CD14-positive monocyte (primary cell): ENCODE data around the gene IQSEC3. TPM values are rescaled to one million over a fixed set of nuclear protein-coding genes. Genes with fewer than 3 reads are reported as not detected.

Experiments
- DNase-seq, 3 donors: peaks; one replicate each; pipeline ENCODE4 v3.0.0-alpha.2; 2011 to 2022
- H2AFZ ChIP-seq: 2 replicates; pipeline ENCODE4 v1.6.0; 2012; ENCODE audit warnings: mild to moderate bottlenecking, low read depth, low read length, inconsistent platforms; ENCODE audit not compliant: insufficient read depth, poor library complexity, severe bottlenecking
- H3K27ac ChIP-seq, 2 donors: 1 replicate in 1 of 2; 2 replicates in 1 of 2; pipeline ENCODE4 v1.5.1; 2012 to 2013; ENCODE audit warnings: low read length in 2 of 2, control low read depth in 1 of 2, inconsistent platforms in 1 of 2, low read depth in 1 of 2, mild to moderate bottlenecking in 1 of 2
- H3K27me3 ChIP-seq, 2 donors: one replicate each; pipeline versions ENCODE4 v1.6.0 to v1.6.1; 2011 to 2013; ENCODE audit warnings: low read length in 2 of 2; ENCODE audit not compliant: control insufficient read depth in 2 of 2, insufficient read depth in 2 of 2
- H3K36me3 ChIP-seq, 2 donors: replicated peaks in 1 of 2; 1 replicate in 1 of 2; 2 replicates in 1 of 2; pipeline versions ENCODE4 v1.5.1 to v1.6.1; 2012 to 2013; ENCODE audit warnings: low read length in 2 of 2, control low read depth in 1 of 2, inconsistent platforms in 1 of 2, mild to moderate bottlenecking in 1 of 2; ENCODE audit not compliant: insufficient read depth in 2 of 2, control insufficient read depth in 1 of 2
- H3K4me1 ChIP-seq, 2 donors: 1 replicate in 1 of 2; 2 replicates in 1 of 2; pipeline versions ENCODE4 v1.5.1 to v1.6.1; 2012 to 2013; ENCODE audit warnings: low read length in 2 of 2, control low read depth in 1 of 2, inconsistent platforms in 1 of 2, mild to moderate bottlenecking in 1 of 2, moderate library complexity in 1 of 2; ENCODE audit not compliant: insufficient read depth in 2 of 2, control insufficient read depth in 1 of 2
- H3K4me2 ChIP-seq: replicated peaks from 2 replicates; pipeline ENCODE3; 2012; ENCODE audit warnings: low read length, moderate library complexity, mild to moderate bottlenecking; ENCODE audit not compliant: poor library complexity, severe bottlenecking; ENCODE audit errors: extremely low read depth
- H3K4me3 ChIP-seq, 3 experiments: fragments of 200-600 bp in 1 of 3; sonication (generic) in 1 of 3; replicated peaks in 1 of 3; 1 replicate in 2 of 3; 2 replicates in 1 of 3; pipeline ENCODE4 v1.5.1; 2011 to 2013; ENCODE audit warnings: low read length in 3 of 3, mild to moderate bottlenecking in 3 of 3, control low read depth in 2 of 3, low read depth in 2 of 3, inconsistent platforms in 1 of 3, moderate library complexity in 1 of 3
- H3K79me2 ChIP-seq: 2 replicates; pipeline ENCODE4 v1.6.0; 2012; ENCODE audit warnings: mild to moderate bottlenecking, control low read depth, inconsistent platforms, low read length, moderate library complexity; ENCODE audit not compliant: insufficient read depth
- H3K9ac ChIP-seq: 2 replicates; pipeline ENCODE4 v1.6.0; 2017; ENCODE audit warnings: low read length, mild to moderate bottlenecking; ENCODE audit not compliant: insufficient read depth, poor library complexity, severe bottlenecking
- H3K9me3 ChIP-seq, 2 donors: replicated peaks in 1 of 2; 1 replicate in 1 of 2; 2 replicates in 1 of 2; pipeline versions ENCODE4 v1.5.1 to v1.6.1; 2012 to 2013; ENCODE audit warnings: low read length in 2 of 2, control low read depth in 1 of 2; ENCODE audit not compliant: control insufficient read depth in 1 of 2, insufficient read depth in 1 of 2
- H4K20me1 ChIP-seq: 2 replicates; pipeline ENCODE4 v1.6.0; 2012; ENCODE audit warnings: mild to moderate bottlenecking, low read length, control low read depth, moderate library complexity; ENCODE audit not compliant: insufficient read depth
- H3K27ac Mint-ChIP-seq, 7 donors: one replicate each; pipeline ENCODE4 v1.8.0; 2020; ENCODE audit warnings: mild to moderate bottlenecking in 7 of 7, mixed read lengths in 7 of 7, moderate library complexity in 6 of 7, inconsistent platforms in 2 of 7
- H3K27me3 Mint-ChIP-seq, 3 donors: one replicate each; pipeline ENCODE4 v1.8.0; 2021 to 2022; ENCODE audit warnings: low read depth in 3 of 3, mild to moderate bottlenecking in 3 of 3, mixed read lengths in 3 of 3, moderate library complexity in 3 of 3, inconsistent platforms in 1 of 3
- H3K36me3 Mint-ChIP-seq, 2 donors: one replicate each; pipeline ENCODE4 v1.8.0; 2020; ENCODE audit warnings: mixed read lengths in 2 of 2, inconsistent platforms in 1 of 2, mild to moderate bottlenecking in 1 of 2
- H3K4me1 Mint-ChIP-seq: one replicate; pipeline ENCODE4 v1.8.0; 2020; ENCODE audit warnings: mild to moderate bottlenecking, mixed read lengths
- H3K4me3 Mint-ChIP-seq, 2 donors: one replicate each; pipeline ENCODE4 v1.8.0; 2020; ENCODE audit warnings: mild to moderate bottlenecking in 2 of 2, mixed read lengths in 2 of 2, moderate library complexity in 1 of 2
- H3K9me3 Mint-ChIP-seq, 7 donors: one replicate each; pipeline ENCODE4 v1.8.0; 2020 to 2022; ENCODE audit warnings: mixed read lengths in 7 of 7, mild to moderate bottlenecking in 6 of 7, moderate library complexity in 6 of 7, inconsistent platforms in 2 of 7
- WGBS: methylation state at CpG from one replicate; pipeline ENCODE4 v1.1.5; 2013; ENCODE audit warnings: missing lambda C conversion rate; ENCODE audit not compliant: insufficient coverage; 5-methylcytosine and 5-hydroxymethylcytosine counted together
- intact Hi-C, 2 donors: fragments of 100-400 bp; cut with micrococcal nuclease; formaldehyde crosslinking; loops; one replicate each; pipeline versions ENCODE4 v1.15.0 to v1.15.1; 2023
- polyA plus RNA-seq, 3 donors: library from polyadenylated mRNA; depleted of rRNA in 1 of 3; unstranded in 2 of 3; stranded (reverse) in 1 of 3; fragments of 300-500 nt in 2 of 3; fragments of >200 nt in 1 of 3; fragmentation: Illumina TruSeq in 2 of 3; gene quantifications; 1 replicate in 2 of 3; 2 replicates in 1 of 3; pipeline ENCODE4 v1.2.3, GENCODE V29; 2012 to 2021
- TF ChIP-seq, protein P1 (sequence below): fragments of 200-600 bp; IDR thresholded peaks from one replicate; pipeline ENCODE4 v1.8.0; 2022; ENCODE audit warnings: antibody characterized with exemption, mild to moderate bottlenecking

The IQSEC3 gene
- polyA plus RNA-seq, 3 donors: not detected

- H3K27ac Mint-ChIP-seq: peak overlapping the region in 1 of 7 donors; percentile 29
- Histone ChIP-seq H3K9ac (no peak overlapping the region), H3K4me2 (no peak overlapping the region), H3K79me2 (no peaks in the 10 kb centered on the region), H3K36me3 (no peaks in the 10 kb centered on the region), H4K20me1 (no peaks in the 10 kb centered on the region), H3K4me1 (no peaks in the 10 kb centered on the region), H2AFZ (no peak overlapping the region), H3K27me3 (no peaks in the 10 kb centered on the region), H3K27ac (no peak overlapping the region), H3K9me3 (peaks cover 0 to 7% of the 10 kb centered on the region in 2 donors), H3K4me3 (no peak overlapping the region)
- no peak for DNase-seq
- 90% methylated on average over 2 of the region's 2 CpGs for WGBS
- no peak overlapping the region for H3K4me3 Mint-ChIP-seq
- TF ChIP-seq, protein P1, sequence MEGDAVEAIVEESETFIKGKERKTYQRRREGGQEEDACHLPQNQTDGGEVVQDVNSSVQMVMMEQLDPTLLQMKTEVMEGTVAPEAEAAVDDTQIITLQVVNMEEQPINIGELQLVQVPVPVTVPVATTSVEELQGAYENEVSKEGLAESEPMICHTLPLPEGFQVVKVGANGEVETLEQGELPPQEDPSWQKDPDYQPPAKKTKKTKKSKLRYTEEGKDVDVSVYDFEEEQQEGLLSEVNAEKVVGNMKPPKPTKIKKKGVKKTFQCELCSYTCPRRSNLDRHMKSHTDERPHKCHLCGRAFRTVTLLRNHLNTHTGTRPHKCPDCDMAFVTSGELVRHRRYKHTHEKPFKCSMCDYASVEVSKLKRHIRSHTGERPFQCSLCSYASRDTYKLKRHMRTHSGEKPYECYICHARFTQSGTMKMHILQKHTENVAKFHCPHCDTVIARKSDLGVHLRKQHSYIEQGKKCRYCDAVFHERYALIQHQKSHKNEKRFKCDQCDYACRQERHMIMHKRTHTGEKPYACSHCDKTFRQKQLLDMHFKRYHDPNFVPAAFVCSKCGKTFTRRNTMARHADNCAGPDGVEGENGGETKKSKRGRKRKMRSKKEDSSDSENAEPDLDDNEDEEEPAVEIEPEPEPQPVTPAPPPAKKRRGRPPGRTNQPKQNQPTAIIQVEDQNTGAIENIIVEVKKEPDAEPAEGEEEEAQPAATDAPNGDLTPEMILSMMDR: no peak
- no peaks in the 10 kb centered on the region for H3K4me1 Mint-ChIP-seq
- no peaks in the 10 kb centered on the region for H3K36me3 Mint-ChIP-seq
- H3K27me3 Mint-ChIP-seq: peaks cover 3 to 12% (median 7%) of the 10 kb centered on the region in 3 donors
- intact Hi-C loops: no loop called here
- H3K9me3 Mint-ChIP-seq: peaks cover 7 to 23% (median 10%) of the 10 kb centered on the region in 7 donors
Measured at GRCh38 chr12:87315-87714, 20.7 kb downstream of the IQSEC3 start.

DNA sequence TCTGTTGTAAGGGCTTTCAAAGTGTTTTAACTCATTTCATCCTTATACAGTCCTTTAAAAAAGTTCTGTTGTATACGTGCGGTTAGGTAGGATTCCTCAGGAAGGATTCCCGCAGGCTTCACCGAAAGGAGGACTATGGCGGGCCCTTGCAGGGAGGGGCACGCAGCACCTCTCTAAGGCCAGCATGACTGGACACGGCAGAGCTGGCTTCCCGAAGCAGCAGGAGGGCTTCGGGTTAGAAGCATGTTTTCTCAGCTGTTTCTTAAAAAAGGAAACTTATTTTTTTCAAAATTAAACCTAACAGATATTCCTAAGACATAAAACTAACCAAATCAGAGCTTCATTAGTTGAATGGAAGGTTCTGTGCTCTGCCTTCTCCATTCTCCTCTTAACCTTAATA, 21.3 kb downstream of the IQSEC3 start:
- no peak for DNase-seq
- peaks cover 0 to 7% of the 10 kb centered on the region in 2 donors for H3K9me3 ChIP-seq
- H3K4me1 ChIP-seq: no peaks in the 10 kb centered on the region
- no peaks in the 10 kb centered on the region for H4K20me1 ChIP-seq
- H3K79me2 ChIP-seq: no peaks in the 10 kb centered on the region
- WGBS: 93% methylated on average over 3 of the region's 9 CpGs
- TF ChIP-seq, protein P1: no peak
- no peak overlapping the region for H3K27ac Mint-ChIP-seq
- H3K4me3 Mint-ChIP-seq: no peak overlapping the region
- H3K27ac ChIP-seq: no peak overlapping the region
- H3K27me3 Mint-ChIP-seq: peaks cover 3 to 9% (median 7%) of the 10 kb centered on the region in 3 donors
- no peak overlapping the region for H3K9ac ChIP-seq
- H3K4me1 Mint-ChIP-seq: no peaks in the 10 kb centered on the region
- intact Hi-C loops: no loop called here
- H3K9me3 Mint-ChIP-seq: peaks cover 7 to 23% (median 10%) of the 10 kb centered on the region in 7 donors
- H3K4me2 ChIP-seq: no peak overlapping the region
- no peak overlapping the region for H3K4me3 ChIP-seq
- H3K27me3 ChIP-seq: no peaks in the 10 kb centered on the region
- no peak overlapping the region for H2AFZ ChIP-seq
- H3K36me3 ChIP-seq: no peaks in the 10 kb centered on the region
- no peaks in the 10 kb centered on the region for H3K36me3 Mint-ChIP-seq
